Measurements from ENCODE around the gene TRAF1. TPM values are rescaled to one million over a fixed set of nuclear protein-coding genes. Genes with fewer than 3 reads are reported as not detected.

The TRAF1 gene
- total RNA-seq, 1 experiment from 2014 or later: 18.8 TPM

DNA sequence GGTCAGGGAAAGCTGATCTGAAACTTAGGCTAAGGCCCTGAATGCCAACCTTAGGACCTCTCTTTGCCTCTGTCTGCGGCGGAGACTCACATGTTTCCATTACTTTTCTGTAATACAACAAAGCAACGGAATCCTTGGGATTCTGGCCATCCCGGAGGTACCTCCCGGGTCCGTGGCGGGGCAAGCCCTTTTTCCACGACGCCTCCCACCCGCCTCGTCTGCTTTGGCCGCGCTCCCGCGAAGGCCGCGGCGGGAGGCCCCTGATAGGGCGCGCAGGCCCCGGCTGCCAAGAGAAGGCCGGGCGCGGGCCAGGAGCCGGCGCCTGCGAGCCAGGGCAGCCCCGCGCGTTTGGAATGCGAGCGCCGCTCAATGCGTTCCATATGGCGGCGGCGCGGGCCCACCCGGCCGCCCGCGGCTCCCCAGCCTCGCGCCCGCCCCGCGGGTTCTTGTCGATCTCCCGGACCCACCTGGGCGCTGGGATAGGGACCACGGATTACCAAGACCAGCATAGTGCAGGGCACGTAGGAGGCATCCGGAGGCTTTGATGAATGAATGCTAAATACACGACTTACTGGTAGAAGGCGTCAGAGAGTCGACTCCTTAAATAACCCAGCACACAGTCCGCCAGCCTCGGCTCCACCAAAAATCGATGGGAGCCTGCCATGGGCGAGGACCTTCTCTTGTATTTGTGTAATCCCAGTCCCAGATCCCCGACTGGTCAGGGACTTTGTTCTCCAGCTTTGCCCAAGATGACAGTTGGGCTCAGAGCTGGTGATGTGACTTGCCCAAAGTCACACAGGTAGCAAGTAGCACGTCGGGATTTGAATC lies 32.1 kb downstream of the TRAF1 start:
- Histone ChIP-seq H3K27ac (ENCODE audit: low read length) (peak overlapping the region; percentile 88; the same call in 1 of the 2 replicates), H3K27me3 (ENCODE audit: low read length) (no peaks in the 10 kb centered on the region), H3K79me2 (ENCODE audit: low read length) (no peaks in the 10 kb centered on the region), H3K9ac (ENCODE audit: low read length) (peak overlapping the region; percentile 60; the same call in 1 of the 2 replicates), H3K4me1 (ENCODE audit: low read length) (peaks cover 36% of the 10 kb centered on the region), H2AFZ (ENCODE audit: low read length) (no peak overlapping the region), H4K20me1 (ENCODE audit: insufficient read depth, low read depth, low read length) (no peaks in the 10 kb centered on the region), H3K9me3 (ENCODE audit: low read length) (no peaks in the 10 kb centered on the region), H3K4me2 (ENCODE audit: low read depth, low read length, poor library complexity, severe bottlenecking) (peak overlapping the region; percentile 64), H3K36me3 (ENCODE audit: insufficient read depth, low read length) (no peaks in the 10 kb centered on the region), H3K9me2 (replicated peaks; ENCODE audit: insufficient read depth, low read length) (no peaks in the 10 kb centered on the region), H3K4me3 (ENCODE audit: low read length) (no peak overlapping the region)
- DNase-seq: no peak

DNA sequence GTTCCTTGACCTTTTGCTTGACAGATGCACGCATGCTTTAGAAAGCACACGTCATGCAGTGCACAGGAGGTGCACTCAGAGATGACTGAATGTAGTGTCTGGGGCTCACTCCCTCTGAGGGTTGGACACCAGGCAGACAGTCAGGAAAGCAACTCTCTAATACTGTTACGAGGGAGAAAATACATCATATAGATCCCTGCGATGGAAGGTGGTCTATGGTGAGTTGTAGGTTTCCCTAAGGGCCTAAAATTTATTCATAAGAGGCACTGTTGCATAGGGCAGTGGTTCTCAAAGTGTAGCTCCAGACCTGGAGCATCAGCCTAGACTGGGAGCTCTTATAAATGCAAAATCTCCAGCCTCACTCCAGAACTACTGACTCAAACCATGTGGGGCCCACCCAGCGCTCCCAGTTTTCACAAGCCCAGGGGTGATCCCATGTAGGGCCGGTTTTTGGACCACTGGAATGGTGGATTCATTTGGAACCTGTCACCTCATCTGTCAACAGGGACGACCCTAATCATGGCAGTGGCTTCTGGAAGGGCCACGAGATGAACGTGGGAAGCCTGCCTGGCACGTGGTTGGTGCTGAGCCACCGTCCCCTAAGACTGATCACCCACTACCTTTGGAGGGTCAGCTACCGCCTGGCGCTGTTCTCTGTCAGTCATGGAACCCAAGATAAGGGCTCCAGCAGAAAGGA lies 32.8 kb downstream of the TRAF1 start:
- peak overlapping the region; percentile 60 for H3K9ac ChIP-seq (ENCODE audit: low read length)
- peak; percentile 64 for DNase-seq
- peak overlapping the region; percentile 53; the same call in 1 of the 2 replicates for H2AFZ ChIP-seq (ENCODE audit: low read length)
- H3K4me3 ChIP-seq (ENCODE audit: low read length): peak overlapping the region; percentile 9; the same call in 1 of the 2 replicates
- H3K36me3 ChIP-seq (ENCODE audit: insufficient read depth, low read length): no peaks in the 10 kb centered on the region
- H3K27me3 ChIP-seq (ENCODE audit: low read length): no peaks in the 10 kb centered on the region
- H3K9me2 ChIP-seq (replicated peaks; ENCODE audit: insufficient read depth, low read length): no peaks in the 10 kb centered on the region
- peak overlapping the region; percentile 88 for H3K27ac ChIP-seq (ENCODE audit: low read length)
- H4K20me1 ChIP-seq (ENCODE audit: insufficient read depth, low read depth, low read length): no peaks in the 10 kb centered on the region
- peak overlapping the region; percentile 64 for H3K4me2 ChIP-seq (ENCODE audit: low read depth, low read length, poor library complexity, severe bottlenecking)
- no peaks in the 10 kb centered on the region for H3K9me3 ChIP-seq (ENCODE audit: low read length)
- H3K79me2 ChIP-seq (ENCODE audit: low read length): no peaks in the 10 kb centered on the region
- peaks cover 36% of the 10 kb centered on the region for H3K4me1 ChIP-seq (ENCODE audit: low read length)

DNA sequence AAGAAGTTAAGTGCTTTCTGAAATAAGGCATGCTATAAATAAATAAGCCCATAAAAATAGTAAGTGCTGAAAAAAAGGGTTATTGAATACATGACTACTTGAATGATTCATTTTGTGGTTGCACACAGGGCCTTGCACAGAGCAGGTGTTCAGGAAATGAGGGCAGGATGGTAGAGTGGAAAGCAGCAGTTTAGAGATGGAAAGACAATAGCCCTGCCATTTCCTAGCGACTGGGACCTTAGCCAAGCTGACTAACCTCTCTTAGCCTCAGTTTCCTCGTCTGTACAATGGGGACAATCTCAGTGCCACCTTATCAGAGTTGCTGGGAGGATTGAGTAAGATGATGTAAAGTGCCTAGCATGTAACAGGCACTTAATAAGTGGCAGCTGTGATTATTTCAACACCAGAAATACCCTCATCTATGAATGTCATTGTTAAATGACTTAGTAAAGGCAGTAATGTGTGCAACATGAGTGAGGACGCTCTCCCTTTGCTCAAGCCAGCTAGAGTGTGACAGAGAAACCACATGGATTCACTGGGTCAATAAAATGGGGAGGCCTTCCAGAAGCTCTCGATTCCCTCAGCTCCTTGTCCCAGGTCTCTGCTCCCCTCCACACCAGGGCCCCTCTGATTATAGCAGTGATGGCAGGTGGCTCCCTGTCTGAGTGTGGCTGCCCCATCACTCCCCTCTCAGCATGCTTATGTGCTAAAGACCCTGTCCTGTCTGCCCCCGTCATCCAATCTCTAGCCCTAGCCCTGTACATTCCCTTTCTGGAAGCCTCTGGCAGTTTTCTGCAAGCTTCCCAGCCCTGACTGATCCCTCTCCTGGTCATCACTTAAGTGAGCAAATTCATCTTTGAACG lies 33.6 kb downstream of the TRAF1 start:
- Histone ChIP-seq H3K9me3 (ENCODE audit: low read length) (no peaks in the 10 kb centered on the region), H4K20me1 (ENCODE audit: insufficient read depth, low read depth, low read length) (no peaks in the 10 kb centered on the region), H3K27me3 (ENCODE audit: low read length) (no peaks in the 10 kb centered on the region), H3K4me2 (ENCODE audit: low read depth, low read length, poor library complexity, severe bottlenecking) (peak overlapping the region; percentile 64), H3K4me3 (ENCODE audit: low read length) (peak overlapping the region; percentile 9; the same call in 1 of the 2 replicates), H3K79me2 (ENCODE audit: low read length) (no peaks in the 10 kb centered on the region), H3K9ac (ENCODE audit: low read length) (peak overlapping the region; percentile 60), H3K4me1 (ENCODE audit: low read length) (peaks cover 36% of the 10 kb centered on the region), H2AFZ (ENCODE audit: low read length) (peak overlapping the region; percentile 53; the same call in 1 of the 2 replicates), H3K9me2 (replicated peaks; ENCODE audit: insufficient read depth, low read length) (no peaks in the 10 kb centered on the region), H3K27ac (ENCODE audit: low read length) (peak overlapping the region; percentile 88), H3K36me3 (ENCODE audit: insufficient read depth, low read length) (no peaks in the 10 kb centered on the region)
- peak; percentile 88 for DNase-seq

DNA sequence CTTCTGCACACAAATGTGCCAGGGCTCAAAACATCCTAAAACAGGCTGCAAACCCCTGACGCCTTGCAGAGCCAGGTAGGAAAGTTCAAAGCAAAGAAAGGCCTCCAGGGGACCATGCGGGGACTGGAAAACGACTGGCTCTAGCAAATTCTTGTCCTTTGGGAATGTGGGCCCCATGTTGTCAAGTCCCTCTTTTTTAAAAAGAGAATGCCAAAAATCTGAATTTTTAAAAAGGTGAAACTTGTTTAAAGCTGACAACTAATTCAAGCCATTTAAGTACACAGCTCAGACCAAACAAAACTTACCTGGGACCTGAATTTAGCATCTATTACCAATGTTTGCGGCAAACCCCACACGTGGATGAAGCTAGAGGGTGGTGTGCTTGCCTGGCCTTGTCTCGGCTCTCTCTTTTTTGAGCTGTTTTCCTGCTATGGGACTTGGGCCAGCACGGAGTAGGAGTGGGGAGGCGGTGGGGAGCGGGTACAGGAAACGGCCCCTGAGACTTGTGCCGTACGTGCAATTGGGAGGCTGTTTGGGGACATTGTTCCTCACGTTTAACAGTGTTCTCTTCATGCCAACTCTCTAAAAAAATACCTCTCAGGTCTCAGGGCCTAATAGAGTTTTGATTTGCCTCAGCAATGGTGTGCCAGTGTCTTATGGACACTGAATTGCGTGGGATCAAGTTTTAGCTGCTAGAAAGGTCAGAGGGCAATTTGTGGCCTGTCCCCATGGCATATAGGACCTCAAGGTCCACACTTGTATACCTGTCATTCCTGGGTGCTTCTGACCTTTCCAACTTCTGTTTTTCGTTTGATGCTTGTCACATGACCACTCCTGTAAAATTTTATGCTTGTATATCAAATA lies 34.5 kb downstream of the TRAF1 start:
- H3K4me2 ChIP-seq (ENCODE audit: low read depth, low read length, poor library complexity, severe bottlenecking): peak overlapping the region; percentile 64
- H3K9me2 ChIP-seq (replicated peaks; ENCODE audit: insufficient read depth, low read length): no peaks in the 10 kb centered on the region
- DNase-seq: no peak
- H3K36me3 ChIP-seq (ENCODE audit: insufficient read depth, low read length): no peaks in the 10 kb centered on the region
- peak overlapping the region; percentile 35 for H3K9ac ChIP-seq (ENCODE audit: low read length)
- no peaks in the 10 kb centered on the region for H3K27me3 ChIP-seq (ENCODE audit: low read length)
- no peaks in the 10 kb centered on the region for H3K9me3 ChIP-seq (ENCODE audit: low read length)
- peak overlapping the region; percentile 88 for H3K27ac ChIP-seq (ENCODE audit: low read length)
- no peak overlapping the region for H2AFZ ChIP-seq (ENCODE audit: low read length)
- peaks cover 33% of the 10 kb centered on the region for H3K4me1 ChIP-seq (ENCODE audit: low read length)
- no peaks in the 10 kb centered on the region for H4K20me1 ChIP-seq (ENCODE audit: insufficient read depth, low read depth, low read length)
- no peak overlapping the region; the same call in 1 of the 2 replicates for H3K4me3 ChIP-seq (ENCODE audit: low read length)
- no peaks in the 10 kb centered on the region for H3K79me2 ChIP-seq (ENCODE audit: low read length)

DNA sequence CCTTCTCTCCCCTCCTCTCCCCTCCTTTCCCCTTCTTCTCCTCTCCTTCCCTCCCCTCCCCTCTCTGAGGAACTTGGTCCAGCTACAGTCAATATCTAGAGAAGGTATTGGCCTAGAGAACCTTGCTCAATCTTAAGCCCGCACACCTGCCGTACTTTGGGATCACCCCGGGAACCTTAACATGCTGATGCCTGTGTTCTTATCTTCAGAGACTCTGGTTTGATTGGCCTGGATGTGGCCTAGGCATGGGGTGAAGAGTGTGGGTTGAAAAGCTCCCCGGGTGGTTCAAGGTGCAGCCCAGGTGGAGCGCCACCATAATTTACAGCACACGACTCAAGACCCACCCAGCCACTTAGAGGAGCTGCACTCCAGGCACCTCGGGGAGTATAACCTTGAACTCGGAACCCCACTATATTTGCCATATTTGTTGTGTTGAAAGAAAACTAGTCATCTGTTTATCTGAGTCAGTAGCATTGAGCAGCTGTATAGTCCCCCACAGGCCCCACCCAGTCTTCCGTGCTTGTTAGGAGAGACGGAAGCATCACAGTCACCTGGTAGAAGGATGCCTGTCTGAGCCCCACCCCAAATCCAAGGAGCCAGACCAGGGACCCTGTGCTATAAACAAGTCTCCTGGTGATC lies 35.2 kb downstream of the TRAF1 start:
- Histone ChIP-seq H3K9me3 (ENCODE audit: low read length) (no peaks in the 10 kb centered on the region), H3K27ac (ENCODE audit: low read length) (no peak overlapping the region; the same call in 1 of the 2 replicates), H3K36me3 (ENCODE audit: insufficient read depth, low read length) (no peaks in the 10 kb centered on the region), H3K9me2 (replicated peaks; ENCODE audit: insufficient read depth, low read length) (no peaks in the 10 kb centered on the region), H3K9ac (ENCODE audit: low read length) (no peak overlapping the region), H3K4me1 (ENCODE audit: low read length) (peaks cover 38% of the 10 kb centered on the region), H2AFZ (ENCODE audit: low read length) (no peak overlapping the region), H3K4me3 (ENCODE audit: low read length) (no peak overlapping the region), H4K20me1 (ENCODE audit: insufficient read depth, low read depth, low read length) (no peaks in the 10 kb centered on the region), H3K79me2 (ENCODE audit: low read length) (no peaks in the 10 kb centered on the region), H3K4me2 (ENCODE audit: low read depth, low read length, poor library complexity, severe bottlenecking) (no peak overlapping the region), H3K27me3 (ENCODE audit: low read length) (no peaks in the 10 kb centered on the region)
- DNase-seq: no peak

DNA sequence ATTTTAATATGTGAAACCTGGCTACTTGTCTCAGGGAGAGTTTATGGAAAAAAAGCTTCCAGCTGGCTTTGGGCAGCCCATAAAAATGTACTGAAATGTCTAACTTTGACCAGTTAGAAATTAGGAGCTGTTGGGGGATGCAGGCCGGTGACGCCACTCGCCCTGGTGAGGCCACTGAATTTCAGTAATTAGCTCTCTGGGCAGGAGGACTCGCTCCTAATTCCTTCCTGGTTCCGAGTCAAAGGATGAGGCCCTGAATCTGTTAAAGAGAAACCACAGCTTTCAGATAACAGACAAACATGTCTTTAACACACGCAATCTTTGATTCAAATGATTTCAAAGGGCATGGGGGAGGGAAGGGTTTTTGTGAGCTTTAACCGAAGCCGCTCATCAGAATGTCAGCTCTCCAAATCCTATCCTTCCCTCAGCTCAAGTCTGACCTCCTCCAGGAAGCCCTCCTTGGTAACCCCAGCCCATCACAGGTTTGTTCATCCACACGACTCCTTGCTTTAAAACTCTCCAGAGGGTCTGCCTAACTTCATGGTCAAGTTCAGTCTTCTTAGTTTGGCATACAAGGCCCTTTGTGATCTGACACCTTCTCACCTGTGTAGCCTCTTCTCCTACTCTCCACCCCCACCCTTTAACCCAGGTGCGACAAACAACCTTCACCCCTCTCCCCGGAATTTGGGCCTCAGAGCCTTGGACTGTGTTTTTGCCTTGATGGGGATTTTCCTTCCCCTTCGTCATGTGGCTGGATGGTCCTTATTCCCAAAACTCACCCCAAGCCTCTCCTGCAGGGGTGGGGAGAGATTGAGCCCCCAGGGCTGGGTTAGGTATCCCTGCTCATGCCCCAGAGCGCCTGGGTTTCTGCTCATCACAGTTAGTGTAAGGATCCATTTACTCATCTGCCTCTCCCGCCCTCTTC lies 36.0 kb downstream of the TRAF1 start:
- Histone ChIP-seq H3K4me1 (ENCODE audit: low read length) (peaks cover 45% of the 10 kb centered on the region), H3K27ac (ENCODE audit: low read length) (no peak overlapping the region), H3K4me3 (ENCODE audit: low read length) (no peak overlapping the region), H3K9ac (ENCODE audit: low read length) (no peak overlapping the region), H3K4me2 (ENCODE audit: low read depth, low read length, poor library complexity, severe bottlenecking) (no peak overlapping the region), H3K9me3 (ENCODE audit: low read length) (no peaks in the 10 kb centered on the region), H2AFZ (ENCODE audit: low read length) (no peak overlapping the region), H4K20me1 (ENCODE audit: insufficient read depth, low read depth, low read length) (no peaks in the 10 kb centered on the region), H3K27me3 (ENCODE audit: low read length) (no peaks in the 10 kb centered on the region), H3K9me2 (replicated peaks; ENCODE audit: insufficient read depth, low read length) (no peaks in the 10 kb centered on the region), H3K36me3 (ENCODE audit: insufficient read depth, low read length) (no peaks in the 10 kb centered on the region), H3K79me2 (ENCODE audit: low read length) (no peaks in the 10 kb centered on the region)
- DNase-seq: no peak

All from Karpas-422 (cell line).